Activated CD4-positive, alpha-beta T cell treated with anti-CD3 and anti-CD28 coated beads for 1 hour (primary cell): ENCODE measurements around the gene MRM2.

ENCODE experiments used
- DNase-seq: peaks from one replicate; pipeline ENCODE4 v3.0.0-alpha.2; 2020

Gene MRM2

DNA sequence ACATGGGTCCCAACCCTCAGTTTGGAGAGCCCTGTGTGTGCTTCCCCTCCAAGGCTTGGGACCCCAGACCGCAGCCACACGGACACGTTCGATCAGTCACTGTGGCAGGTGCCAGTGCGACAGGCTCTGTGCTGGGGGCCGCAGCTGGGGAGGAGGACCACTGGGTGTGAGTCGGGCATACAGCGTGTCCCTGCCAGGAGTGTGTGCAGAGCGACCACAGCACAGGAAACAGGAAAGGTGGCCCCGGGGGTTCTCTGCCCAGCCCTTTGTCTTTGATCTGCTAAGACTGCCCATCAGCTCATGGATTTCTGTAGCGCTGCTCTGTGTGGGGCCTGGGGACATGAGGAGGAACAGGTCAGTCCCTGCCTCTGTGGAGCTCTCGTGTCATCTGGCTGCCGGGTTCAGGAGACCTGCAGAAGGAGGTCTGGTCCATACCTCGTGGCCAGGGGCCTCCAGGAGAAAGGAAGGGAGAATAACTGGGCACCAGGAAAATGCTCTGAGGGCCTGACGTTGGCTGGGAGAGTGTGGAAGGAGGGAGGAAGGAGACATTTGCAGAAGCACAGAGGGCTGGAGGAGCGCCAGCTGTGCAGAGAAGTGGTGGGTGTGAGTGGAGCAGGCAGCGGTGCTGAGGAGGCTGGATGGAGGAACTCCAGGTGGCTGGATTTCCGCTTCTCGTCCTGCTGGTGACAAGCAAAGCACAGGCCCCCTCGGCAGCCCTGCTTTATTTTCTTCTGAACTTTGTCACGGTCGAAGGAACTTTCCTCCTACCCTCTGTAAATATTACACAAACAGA lies 4.1 kb upstream of the MRM2 start:
- no peak for DNase-seq

DNA sequence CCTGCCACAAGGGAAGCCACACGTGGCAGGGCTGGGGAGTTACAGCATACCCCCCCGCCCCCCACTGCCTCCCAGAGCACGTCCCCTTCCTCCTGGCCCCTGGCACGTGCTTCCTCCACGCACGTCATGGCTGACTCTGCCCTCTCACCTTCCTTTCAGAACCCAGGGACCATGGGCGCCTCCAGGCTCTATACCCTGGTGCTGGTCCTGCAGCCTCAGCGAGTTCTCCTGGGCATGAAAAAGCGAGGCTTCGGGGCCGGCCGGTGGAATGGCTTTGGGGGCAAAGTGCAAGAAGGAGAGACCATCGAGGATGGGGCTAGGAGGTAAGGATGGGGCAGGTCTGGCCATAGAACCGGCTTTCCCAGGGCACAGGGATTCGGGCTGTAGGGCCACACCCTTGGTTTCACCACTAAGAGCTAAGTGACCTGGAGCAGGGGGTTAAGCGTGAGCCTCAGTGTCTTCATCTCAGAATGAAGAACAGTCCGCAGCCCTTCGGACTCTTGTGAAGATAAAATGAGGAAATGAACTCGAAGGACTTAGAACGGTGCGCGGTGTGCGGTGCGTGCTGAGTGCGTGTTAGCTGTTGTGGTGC lies 2.5 kb upstream of the MRM2 start:
- DNase-seq, result no peak

DNA sequence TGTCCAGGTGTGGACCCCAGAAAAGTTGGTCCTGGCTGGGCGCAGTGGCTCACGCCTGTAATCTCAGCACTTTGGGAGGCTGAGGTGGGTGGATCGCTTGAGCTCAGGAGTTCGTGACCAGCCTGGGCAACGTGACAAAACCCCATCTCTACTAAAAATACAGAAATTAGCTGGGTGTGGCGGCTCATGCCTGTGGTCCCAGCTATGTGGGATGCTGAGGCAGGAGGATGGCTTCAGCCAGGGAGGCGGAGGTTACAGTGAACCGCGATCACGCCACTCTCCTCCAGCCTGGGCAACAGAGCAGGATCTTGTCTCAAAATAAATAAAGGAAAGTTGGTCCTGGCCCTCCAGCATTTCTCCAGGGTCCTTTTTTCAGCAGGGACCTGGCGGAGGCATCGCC lies 1.5 kb upstream of the MRM2 start:
- no peak for DNase-seq

- DNase-seq, result no peak
These were observed 780 bp upstream of the MRM2 start for GRCh38 chr7:2242541-2243429.

GRCh38 chr7:2239242-2239641 lies 2.8 kb downstream of the MRM2 start:
- no peak for DNase-seq

- no peak for DNase-seq
These were observed 4.8 kb downstream of the MRM2 start for GRCh38 chr7:2237109-2237602.

GRCh38 chr7:2233926-2234325 lies 8.1 kb downstream of the MRM2 start:
- no peak for DNase-seq

DNA sequence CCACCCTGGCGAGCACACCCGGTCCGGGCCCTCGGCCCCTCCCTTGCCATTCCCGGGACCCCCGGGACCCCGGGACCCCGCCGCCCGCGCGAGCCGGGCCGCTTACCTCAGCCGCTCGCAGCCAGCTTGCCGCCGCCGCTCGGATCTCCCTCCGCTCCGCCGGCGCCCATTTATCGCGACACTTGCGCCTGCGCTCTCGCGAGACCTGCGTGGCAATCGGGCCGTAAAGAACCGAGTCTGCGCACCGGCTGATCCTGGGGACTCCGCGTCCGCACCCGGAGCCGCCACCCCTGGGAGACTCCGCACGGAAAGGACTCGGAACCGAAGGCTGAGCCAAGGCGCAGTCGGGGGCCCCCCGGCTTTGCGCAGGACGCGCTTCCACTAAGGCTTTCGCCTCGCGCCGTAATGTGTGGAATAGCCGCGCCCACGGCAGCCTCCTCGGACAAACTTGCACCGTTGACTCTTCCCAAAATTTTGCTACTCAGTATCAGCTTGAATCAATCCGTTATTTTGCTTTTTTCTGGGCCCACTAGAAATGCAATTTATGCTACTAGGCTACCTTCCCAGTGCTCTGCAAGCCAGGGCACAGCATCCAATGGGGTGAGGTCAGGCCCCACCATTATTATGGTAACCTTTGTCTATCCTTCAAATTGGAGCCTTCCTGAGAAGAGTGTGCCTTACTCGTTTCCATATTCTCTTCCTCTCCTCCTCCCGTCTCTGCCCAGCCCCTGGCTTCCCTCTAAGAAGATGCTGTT lies 9.1 kb downstream of the MRM2 start, which contains the start of gene MAD1L1:
TSS of gene MAD1L1 (minus strand) at position 180 of the 755 bp plus-strand sequence. CDS start 2,812 bp downstream, outside the sequence.
- peak; percentile 80 for DNase-seq

DNA sequence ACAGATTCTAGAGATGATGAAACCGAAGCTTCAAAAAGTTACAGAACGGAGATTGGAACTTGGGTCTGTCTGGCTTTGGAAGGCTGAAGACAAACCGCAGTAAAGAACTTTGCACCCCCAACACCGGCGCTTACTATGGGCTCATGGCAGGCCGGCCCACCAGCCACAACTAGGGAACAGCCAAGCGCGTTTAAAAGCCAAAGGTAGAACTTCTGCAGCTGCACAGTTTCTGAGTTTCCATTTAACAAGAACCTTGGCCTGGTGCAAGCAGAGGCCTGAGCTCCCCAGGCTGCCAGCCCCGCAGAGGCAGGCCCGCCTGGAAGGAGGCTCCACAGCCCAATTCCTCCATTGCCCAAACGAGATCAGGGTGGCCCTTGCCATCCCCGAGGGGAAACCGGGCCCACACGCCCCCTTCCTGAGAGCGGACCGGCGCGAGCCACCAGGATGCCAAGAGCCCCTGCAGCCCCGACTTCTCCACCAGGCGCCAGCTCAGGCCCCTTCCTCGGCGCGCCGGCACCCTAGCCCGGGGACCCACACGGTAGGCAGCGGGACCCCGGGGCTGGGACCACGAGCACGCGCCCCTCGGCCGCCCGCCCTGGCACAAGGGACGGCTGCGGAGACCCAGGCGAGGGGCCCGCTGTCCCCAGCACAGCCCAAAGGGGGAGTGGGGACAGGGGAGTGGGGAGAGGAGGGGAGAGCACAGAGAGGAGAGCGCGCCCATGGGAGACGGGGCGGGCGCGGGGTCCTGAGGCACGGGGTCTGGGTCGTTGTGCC lies 9.8 kb downstream of the MRM2 start:
- no peak for DNase-seq

DNA sequence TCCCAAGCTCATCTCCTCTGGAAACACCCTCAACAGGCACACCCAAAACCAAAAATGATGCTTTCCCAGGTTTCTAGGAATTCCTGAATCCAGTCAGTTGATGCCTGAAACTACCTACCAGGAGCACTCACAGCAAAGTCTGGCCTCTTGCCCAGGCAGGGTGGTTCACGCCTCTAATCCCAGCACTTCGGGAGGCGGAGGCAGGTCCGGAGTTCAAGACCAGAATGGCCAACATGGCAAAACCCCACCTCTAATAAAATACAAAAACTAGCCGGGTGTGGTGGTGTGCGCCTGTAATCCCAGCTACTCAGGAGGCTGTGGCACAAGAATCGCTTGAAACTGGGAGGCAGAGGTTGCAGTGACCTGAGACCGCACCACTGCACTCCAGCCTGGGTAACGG lies 11.1 kb downstream of the MRM2 start:
- no peak for DNase-seq

DNA sequence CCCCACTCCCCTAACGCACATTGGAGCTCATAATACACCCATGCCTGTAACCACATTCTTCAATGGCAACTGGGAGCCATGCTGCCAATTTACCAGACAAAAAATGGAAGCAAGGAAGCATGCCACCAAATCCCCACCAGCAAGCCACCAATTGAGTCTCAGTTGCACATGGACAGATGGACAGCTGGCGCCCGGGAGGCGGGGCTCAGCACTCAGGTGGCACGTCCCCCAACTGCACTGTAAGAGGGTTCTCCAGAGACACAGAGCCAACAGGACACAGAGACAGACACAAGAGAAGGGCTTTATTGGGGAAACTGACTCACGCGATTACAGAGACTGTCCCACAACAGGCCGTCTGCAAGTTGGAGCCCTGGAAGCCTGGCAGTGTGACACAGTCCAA lies 11.8 kb downstream of the MRM2 start:
- no peak for DNase-seq

- no peak for DNase-seq
These were observed 12.5 kb downstream of the MRM2 start for GRCh38 chr7:2229467-2229866.

GRCh38 chr7:2228921-2229320 lies 13.1 kb downstream of the MRM2 start:
- no peak for DNase-seq

DNA sequence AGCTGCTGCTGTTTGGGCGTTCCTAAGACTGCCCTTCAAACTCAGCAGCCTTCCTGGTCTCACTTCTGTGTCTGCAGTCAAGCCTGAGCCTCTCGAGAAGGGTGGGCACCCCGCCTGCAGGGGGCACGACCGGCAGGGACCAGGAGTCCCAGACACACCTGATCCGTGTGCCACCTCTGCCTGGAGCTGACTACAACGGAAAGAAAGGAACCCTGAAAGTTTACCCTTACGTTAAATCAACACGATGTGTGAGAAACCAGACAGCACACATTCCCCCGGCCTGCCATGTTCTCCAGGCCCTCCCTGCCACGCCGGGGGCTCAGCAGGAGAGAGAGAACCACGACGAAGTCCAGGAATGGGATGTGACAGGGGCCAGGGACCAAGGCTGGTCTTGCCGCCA lies 14.3 kb downstream of the MRM2 start:
- DNase-seq, result no peak

- no peak for DNase-seq
These were observed 16.2 kb downstream of the MRM2 start for GRCh38 chr7:2225830-2226229.

- no peak for DNase-seq
These were observed 16.7 kb downstream of the MRM2 start for GRCh38 chr7:2225336-2225735.

- no peak for DNase-seq
These were observed 17.1 kb downstream of the MRM2 start for GRCh38 chr7:2224934-2225333.

GRCh38 chr7:2224491-2224928 lies 17.5 kb downstream of the MRM2 start:
- DNase-seq, result no peak

GRCh38 chr7:2223321-2223720 lies 18.7 kb downstream of the MRM2 start:
- no peak for DNase-seq

DNA sequence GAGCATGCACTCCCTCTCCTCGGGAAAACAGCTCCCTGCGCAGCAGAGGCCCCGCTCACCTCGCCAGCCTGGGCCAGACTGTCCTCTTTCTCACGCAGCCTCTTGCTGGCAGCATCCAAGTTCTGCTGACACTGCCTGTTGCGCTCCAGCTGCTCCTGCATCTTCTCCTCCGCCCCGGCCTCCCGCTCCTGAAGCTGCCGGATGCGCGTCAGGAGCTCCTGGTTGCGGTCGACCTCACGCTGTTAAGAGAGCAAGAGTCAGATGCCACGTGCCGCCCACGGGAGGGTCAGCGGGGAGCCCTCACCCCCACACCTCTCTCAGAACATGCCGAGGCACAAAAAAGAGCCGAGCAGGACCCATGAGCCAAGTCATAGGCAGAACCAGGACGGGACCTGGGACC lies 19.5 kb downstream of the MRM2 start:
- DNase-seq, result no peak

- no peak for DNase-seq
These were observed 21.1 kb downstream of the MRM2 start for GRCh38 chr7:2220954-2221353.

DNA sequence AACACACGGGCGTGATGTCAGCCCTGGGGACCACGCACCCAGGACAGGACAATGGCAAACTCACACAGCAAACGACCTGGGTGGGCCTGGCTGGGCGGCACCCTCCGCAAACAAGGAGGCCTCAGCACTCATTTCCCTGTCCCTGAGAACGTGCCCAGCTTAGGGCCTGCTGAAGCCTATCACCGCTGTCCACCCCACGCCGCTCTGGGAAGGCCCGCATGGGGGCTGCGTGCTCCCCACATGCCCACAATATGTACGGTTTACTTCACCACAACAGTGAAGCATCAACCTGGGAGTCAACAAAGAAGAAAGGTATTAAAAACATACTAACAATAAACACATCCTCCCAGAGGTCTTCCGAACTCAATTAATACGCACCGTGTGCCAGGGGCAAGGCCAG lies 21.5 kb downstream of the MRM2 start:
- DNase-seq, result no peak
